ENCODE data around the gene SHISA9.

DNA sequence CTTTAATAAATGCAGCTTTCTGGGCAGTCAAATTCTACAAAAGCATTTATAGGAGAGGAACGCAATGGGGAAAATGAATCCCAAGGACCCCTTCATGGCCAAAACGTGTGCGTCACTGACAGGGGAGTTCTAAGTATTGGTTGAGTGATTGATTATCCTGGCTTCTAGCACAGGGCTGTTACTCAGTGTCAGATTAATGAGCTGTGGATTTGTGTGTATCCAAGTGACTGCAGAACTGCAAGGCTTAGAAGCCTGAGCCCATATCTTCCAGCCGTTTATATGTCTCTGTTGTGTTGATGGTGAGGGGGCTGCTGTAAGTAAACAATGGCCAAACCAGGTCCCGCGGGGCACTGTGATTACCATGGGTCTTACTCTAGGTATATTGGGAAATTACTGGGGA lies 129.4 kb downstream of the SHISA9 start:
- TF ChIP-seq, protein P1, sequence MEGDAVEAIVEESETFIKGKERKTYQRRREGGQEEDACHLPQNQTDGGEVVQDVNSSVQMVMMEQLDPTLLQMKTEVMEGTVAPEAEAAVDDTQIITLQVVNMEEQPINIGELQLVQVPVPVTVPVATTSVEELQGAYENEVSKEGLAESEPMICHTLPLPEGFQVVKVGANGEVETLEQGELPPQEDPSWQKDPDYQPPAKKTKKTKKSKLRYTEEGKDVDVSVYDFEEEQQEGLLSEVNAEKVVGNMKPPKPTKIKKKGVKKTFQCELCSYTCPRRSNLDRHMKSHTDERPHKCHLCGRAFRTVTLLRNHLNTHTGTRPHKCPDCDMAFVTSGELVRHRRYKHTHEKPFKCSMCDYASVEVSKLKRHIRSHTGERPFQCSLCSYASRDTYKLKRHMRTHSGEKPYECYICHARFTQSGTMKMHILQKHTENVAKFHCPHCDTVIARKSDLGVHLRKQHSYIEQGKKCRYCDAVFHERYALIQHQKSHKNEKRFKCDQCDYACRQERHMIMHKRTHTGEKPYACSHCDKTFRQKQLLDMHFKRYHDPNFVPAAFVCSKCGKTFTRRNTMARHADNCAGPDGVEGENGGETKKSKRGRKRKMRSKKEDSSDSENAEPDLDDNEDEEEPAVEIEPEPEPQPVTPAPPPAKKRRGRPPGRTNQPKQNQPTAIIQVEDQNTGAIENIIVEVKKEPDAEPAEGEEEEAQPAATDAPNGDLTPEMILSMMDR (conservative IDR thresholded peaks at IDR 0.05; ENCODE audit: low read length): no peak
- TF ChIP-seq EZH2phosphoT487 (IDR thresholded peaks at IDR 0.05; ENCODE audit: borderline replicate concordance): no peak

All from Loucy (cell line).